ENCODE measurements around the gene ENTPD7.

DNA sequence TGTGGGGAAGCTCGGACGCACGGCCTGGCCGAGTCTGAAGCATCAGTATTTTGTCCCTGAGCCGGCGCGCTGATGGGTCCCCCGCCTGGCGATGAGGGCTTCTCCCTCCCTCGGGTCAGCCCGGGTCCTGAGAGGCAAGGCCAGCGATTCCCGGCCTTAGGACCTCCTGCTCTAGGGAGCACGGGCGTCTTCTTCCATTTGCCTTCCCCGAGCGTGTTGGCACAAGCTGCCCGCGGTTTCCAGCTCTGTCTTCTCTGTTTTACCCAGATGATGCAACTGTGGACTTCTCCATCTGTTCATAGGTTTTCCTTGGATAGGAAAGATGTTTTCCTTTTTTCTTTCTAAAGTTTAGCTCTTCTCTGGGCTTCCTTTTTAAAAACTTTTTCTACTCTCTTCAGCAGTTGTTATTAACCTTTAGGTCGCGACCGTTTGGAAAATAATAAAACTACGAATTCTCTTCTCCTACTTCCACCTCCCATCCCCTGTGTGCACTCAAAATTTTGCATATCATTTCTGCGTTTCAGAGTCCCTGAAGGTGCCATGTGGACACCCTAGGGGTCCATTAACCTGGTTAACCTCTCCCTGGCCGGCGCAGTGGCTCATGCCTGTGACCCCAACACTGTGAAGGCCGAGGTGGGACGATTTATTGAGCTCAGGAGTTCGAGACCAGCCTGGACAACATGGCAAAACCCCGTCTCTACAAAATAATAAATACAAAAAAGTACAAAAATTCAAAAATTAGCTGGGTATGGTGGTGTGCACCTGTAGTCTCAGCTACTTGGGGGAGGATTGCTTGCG lies 37.7 kb upstream of the ENTPD7 start:
- TF ChIP-seq, protein P1, sequence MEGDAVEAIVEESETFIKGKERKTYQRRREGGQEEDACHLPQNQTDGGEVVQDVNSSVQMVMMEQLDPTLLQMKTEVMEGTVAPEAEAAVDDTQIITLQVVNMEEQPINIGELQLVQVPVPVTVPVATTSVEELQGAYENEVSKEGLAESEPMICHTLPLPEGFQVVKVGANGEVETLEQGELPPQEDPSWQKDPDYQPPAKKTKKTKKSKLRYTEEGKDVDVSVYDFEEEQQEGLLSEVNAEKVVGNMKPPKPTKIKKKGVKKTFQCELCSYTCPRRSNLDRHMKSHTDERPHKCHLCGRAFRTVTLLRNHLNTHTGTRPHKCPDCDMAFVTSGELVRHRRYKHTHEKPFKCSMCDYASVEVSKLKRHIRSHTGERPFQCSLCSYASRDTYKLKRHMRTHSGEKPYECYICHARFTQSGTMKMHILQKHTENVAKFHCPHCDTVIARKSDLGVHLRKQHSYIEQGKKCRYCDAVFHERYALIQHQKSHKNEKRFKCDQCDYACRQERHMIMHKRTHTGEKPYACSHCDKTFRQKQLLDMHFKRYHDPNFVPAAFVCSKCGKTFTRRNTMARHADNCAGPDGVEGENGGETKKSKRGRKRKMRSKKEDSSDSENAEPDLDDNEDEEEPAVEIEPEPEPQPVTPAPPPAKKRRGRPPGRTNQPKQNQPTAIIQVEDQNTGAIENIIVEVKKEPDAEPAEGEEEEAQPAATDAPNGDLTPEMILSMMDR (IDR thresholded peaks at IDR 0.05; ENCODE audit: low read length): no peak
- TF ChIP-seq EZH2 (optimal IDR thresholded peaks at IDR 0.05; ENCODE audit: low read depth, low read length) (no peak), EZH2phosphoT487 (IDR thresholded peaks at IDR 0.05; ENCODE audit: low read length) (no peak)
